LHCN-M2 (cell line): ENCODE results near the gene TMEM184B. TPM values are rescaled to one million over a fixed set of nuclear protein-coding genes. Genes with fewer than 3 reads are reported as not detected.

Experiments
- DNase-seq: peaks from one replicate; pipeline ENCODE4 v3.0.0-alpha.2; 2012; ENCODE audit warnings: low read depth
- total RNA-seq: library from RNA; depleted of rRNA; stranded (reverse); fragments of >200 nt; gene quantifications from 2 replicates; pipeline ENCODE4 v1.2.3, GENCODE V29; 2014

Gene TMEM184B
- total RNA-seq, 1 experiment from 2014 or later = 61.3 TPM

- DNase-seq = peak; percentile 64
These were observed 44.4 kb downstream of the TMEM184B start for GRCh38 chr22:38228326-38228872.

DNA sequence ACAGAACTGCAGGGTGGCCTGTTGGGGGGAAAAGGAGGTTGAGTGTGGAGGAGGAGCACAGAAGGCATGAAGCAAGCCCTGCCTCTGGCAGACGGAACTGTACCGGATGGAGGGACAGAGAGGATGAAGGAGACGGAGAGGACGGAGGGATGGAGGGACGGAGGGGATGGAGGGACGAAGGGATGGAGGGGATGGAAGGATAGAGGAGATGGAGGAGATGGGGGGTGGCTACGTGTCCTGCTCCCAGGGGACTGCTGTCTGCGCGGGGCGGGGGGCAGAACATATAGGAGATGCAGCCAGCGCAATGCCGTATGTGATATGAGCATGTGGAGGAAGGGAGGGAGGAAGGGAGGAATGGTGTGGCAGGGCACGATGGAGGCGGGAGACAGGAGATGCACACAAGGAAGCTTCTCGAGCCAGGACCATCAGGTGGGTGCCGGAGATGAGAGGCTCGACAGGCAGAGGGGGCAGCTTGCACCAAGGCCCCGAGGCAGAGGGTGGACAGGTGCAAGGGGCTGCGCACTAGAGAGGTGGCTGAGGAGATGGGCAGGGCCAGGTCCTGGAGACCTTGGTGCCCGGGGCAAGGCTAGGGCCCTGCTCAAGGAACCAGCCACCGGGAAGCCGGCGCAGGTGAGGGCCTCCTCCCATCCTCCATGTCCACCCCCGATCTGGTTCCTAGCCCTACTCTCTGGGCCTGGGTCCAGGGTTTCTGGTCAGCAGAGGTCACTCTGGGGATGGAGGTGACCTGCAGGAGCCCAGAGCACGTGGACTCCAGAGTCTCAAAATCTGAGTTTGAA lies 45.8 kb downstream of the TMEM184B start:
- no peak for DNase-seq

- no peak for DNase-seq
These were observed 49.4 kb downstream of the TMEM184B start for GRCh38 chr22:38223289-38223960.

DNA sequence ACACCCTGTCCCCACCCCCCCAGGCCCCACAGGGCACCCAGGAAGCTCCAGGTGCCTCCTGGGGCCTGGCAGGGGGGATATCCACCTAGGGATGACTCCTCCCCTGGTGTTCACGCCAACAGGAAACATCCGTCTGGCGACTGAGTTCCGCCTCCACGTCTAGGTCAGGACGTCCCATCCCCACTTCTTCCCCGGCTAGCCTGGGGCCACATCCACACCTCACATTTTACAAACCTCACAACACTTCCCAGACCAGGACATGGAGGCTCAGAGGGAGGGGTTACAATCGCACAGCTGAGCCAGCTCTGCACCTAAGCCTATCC lies 50.1 kb downstream of the TMEM184B start:
- DNase-seq = no peak

DNA sequence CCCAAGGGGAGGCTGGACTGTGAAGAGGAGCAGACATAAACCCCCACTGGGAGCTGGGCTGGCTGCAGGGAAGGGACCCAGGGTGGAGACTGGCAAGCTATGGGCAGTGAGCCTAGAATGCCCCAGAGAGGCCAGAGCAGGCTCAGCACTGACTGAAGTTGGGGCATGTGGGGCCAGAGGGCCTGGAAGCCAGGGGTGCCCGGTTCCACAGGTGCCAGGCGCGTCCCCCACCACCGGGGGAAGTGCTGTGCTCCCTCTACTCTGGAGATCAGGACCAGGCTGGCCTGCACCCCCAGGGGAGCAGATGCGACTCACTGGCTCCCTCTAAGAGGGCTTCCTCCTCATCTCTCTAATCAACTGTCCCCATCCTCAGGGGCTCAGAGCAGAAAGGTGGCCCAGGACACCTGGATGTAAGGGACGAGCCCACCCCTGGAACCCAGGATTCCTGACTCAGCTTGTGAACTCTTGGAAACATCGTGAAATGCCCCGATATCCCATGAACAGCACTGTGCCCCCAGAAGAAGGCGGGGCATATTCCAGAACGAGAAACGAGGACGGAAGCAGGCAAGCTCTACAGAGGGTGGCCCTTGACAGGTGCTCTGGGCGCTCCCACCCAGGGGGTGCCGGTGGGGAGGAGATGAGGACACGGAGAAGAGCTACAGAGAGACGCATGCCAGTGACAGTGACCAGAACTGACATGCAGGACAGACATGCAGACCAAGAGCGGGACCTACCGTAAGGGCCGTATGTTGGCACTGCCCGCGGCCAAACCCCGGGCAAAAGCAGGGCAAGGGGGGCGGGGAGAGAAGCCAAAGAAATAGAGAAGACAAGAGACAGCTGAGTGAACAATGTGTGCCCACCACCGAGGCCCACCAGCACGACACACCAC lies 50.7 kb downstream of the TMEM184B start:
- DNase-seq = no peak

GRCh38 chr22:38221407-38221806 lies 51.4 kb downstream of the TMEM184B start:
- no peak for DNase-seq

GRCh38 chr22:38220653-38221386 lies 52.0 kb downstream of the TMEM184B start:
- DNase-seq = no peak

GRCh38 chr22:38220163-38220562 lies 52.6 kb downstream of the TMEM184B start:
- DNase-seq = no peak

GRCh38 chr22:38219632-38220031 lies 53.2 kb downstream of the TMEM184B start:
- DNase-seq = no peak

DNA sequence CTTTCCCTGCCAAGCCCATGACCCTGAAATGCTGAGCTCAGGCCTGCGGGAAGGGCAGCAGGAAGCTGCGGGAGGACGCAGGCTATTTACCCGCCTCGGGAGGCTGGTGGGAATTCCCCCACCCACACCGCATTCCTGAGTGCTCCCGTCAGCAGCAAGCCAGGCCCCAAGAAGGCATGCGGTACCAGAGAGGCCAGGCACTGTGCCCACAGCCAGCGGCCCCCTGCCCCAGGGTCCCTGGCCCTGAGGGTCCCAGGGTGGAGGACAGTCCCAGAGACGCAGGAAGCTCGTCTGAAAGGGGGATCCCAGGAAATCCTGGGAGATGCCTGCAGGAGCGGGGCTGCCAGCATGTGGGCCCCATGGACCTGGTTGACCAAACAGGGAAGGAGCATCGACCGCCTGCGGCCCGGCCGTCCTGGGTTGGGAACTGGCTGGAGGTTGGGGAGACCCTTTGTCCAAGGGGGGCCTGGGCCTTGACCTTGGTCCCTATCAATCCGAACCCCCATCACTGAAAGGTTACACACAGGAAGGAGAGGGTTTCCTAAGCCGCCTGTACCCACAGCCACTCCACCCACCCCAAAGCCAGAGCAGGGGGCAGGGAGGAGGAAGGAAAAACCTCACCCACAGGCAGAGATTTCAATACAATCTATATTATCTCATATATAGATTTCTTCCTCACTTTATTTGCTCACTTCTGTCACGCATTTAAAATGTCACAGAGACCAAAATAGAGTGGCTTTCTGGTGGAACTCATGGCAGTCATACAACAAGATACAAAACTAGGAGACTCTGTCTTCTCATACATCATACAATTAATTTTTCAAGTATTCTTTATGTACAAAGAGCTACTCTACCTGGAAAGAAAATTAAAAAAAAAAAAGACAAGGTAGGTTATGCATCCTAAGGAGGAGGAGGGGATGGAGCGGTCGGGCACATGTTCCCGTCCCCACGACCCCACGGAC lies 53.9 kb downstream of the TMEM184B start:
- peak; percentile 80 for DNase-seq

GRCh38 chr22:38215156-38216038 lies 57.4 kb downstream of the TMEM184B start:
- no peak for DNase-seq

DNA sequence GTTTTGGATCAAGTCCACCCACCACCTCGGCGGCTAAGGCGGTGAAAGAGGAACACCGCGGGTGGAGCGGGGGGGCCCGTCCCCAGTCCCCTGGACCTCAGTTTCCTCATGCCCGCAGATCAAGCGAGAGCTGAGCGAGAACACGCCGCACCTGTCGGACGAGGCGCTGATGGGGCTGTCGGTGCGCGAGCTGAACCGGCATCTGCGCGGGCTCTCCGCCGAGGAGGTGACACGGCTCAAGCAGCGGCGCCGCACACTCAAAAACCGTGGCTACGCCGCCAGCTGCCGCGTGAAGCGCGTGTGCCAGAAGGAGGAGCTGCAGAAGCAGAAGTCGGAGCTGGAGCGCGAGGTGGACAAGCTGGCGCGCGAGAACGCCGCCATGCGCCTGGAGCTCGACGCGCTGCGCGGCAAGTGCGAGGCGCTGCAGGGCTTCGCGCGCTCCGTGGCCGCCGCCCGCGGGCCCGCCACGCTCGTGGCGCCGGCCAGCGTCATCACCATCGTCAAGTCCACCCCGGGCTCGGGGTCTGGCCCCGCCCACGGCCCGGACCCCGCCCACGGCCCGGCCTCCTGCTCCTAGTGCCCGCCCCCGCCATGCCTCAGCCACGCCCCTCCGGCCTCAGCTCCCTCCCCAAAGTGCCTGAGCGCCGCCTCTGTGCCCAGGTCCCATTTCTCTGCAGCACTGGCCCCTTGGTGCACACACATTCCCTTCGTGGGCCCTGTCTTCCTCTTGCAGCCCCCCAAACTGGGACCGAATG lies 58.3 kb downstream of the TMEM184B start:
- no peak for DNase-seq

DNA sequence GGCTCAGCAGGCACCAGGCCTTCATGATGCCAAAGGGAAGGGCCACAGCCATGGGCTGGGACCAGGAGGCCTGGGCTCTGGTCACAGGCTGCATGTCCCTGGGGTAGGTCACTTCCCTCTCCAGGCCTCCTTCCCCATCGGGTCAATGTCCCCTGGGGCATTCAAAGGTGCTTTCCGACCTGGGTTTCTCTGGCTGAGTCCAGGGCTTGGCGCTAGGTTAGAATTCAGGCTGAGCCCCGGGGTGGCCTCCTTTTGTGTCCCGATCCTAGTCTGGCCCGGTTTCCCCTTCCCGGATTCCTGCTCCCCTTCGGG lies 58.9 kb downstream of the TMEM184B start:
- no peak for DNase-seq

- DNase-seq = no peak
These were observed 59.4 kb downstream of the TMEM184B start for GRCh38 chr22:38213319-38213989.

GRCh38 chr22:38212442-38212841 lies 60.4 kb downstream of the TMEM184B start:
- DNase-seq = no peak

GRCh38 chr22:38211556-38211955 lies 61.3 kb downstream of the TMEM184B start:
- DNase-seq = no peak

DNA sequence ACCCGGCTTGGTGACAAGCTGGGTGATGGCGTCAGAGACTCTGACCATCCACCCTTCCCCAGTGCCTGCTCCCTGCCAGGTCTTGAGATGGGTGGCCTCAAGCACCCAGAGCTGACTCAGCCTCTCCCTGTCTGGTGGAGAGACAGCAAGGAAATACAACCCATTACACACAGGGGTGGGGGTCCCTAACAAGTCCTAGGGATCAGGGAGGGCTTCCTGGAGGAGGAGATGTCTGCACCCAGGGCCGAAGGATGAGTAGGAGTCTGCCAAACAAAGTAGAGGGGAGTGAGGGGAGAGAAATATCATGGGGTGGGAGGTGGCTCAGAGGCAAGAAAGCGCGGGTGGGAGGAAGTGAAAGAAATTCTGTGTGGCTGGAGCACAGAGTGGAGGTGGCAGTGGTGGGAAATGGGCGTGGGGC lies 64.2 kb downstream of the TMEM184B start:
- no peak for DNase-seq

- no peak for DNase-seq
These were observed 64.8 kb downstream of the TMEM184B start for GRCh38 chr22:38207898-38208432.
